Thyroid gland (tissue), 4 donors: ENCODE results near the gene CLEC4G. TPM values are rescaled to one million over a fixed set of nuclear protein-coding genes. Genes with fewer than 3 reads are reported as not detected.

Experiments
- DNase-seq, 2 donors: peaks; one replicate each; pipeline ENCODE4 v3.0.0-alpha.2; 2019
- H3K27ac ChIP-seq, 3 donors: fragments of 200-600 bp; sonication (generic); 1 replicate in 2 of 3; 2 replicates in 1 of 3; pipeline ENCODE4 v1.5.1; 2016 to 2019; ENCODE audit warnings: mild to moderate bottlenecking in 1 of 3, moderate library complexity in 1 of 3
- H3K27me3 ChIP-seq: fragments of 200-600 bp; sonication (generic); one replicate; pipeline ENCODE4 v1.5.1; 2019
- H3K36me3 ChIP-seq, 2 donors: fragments of 200-600 bp; sonication (generic); one replicate each; pipeline ENCODE4 v1.5.1; 2016 to 2019
- H3K4me1 ChIP-seq, 2 donors: fragments of 200-600 bp; sonication (generic); one replicate each; pipeline ENCODE4 v1.5.1; 2017 to 2019
- H3K4me3 ChIP-seq, 3 donors: fragments of 200-600 bp; sonication (generic); replicated peaks in 1 of 3; 1 replicate in 2 of 3; 2 replicates in 1 of 3; pipeline ENCODE4 v1.5.1; 2016; ENCODE audit warnings: mild to moderate bottlenecking in 1 of 3
- H3K9me3 ChIP-seq: fragments of 200-600 bp; sonication (generic); one replicate; pipeline ENCODE4 v1.5.1; 2017
- CTCF ChIP-seq, 6 experiments: fragments of 200-600 bp in 3 of 6; fragments of 450-650 bp in 3 of 6; sonication (generic) in 3 of 6; IDR thresholded peaks; one replicate each; pipeline ENCODE4 v1.5.1; 2016 to 2019; ENCODE audit warnings: antibody characterized with exemption in 6 of 6, mild to moderate bottlenecking in 2 of 6, inconsistent platforms in 1 of 6, moderate library complexity in 1 of 6
- POLR2A ChIP-seq, 2 donors: fragments of 450-650 bp; IDR thresholded peaks; one replicate each; pipeline ENCODE4 v1.6.1; 2017; ENCODE audit warnings: antibody characterized with exemption in 2 of 2, mild to moderate bottlenecking in 2 of 2, moderate library complexity in 1 of 2
- WGBS, 2 donors: methylation state at CpG; one replicate each; pipeline ENCODE4 v1.1.5; 2017; 5-methylcytosine and 5-hydroxymethylcytosine counted together
- intact Hi-C: fragments of 100-400 bp; cut with DNase I; formaldehyde crosslinking; loops from one replicate; pipeline ENCODE4 v1.15.1; 2023
- total RNA-seq, 4 donors: library from RNA; depleted of rRNA; stranded (reverse); fragments of >200 nt; gene quantifications; one replicate each; pipeline ENCODE4 v1.2.3, GENCODE V29; 2016

Gene CLEC4G
- total RNA-seq, 4 donors from 2014 or later = 0.22 to 2.0 (median 0.81) TPM

GRCh38 chr19:7729211-7729610 is 2.7 kb downstream of the CLEC4G start:
- H3K4me3 ChIP-seq = no peak overlapping the region
- no peak for DNase-seq

GRCh38 chr19:7725791-7726190 is 6.1 kb downstream of the CLEC4G start:
- no peak for TF ChIP-seq POLR2A (IDR thresholded peaks at IDR 0.05)
- no peak for TF ChIP-seq CTCF (IDR thresholded peaks at IDR 0.05)
- no peaks in the 10 kb centered on the region for H3K9me3 ChIP-seq
- DNase-seq = no peak
- H3K4me1 ChIP-seq = no peaks in the 10 kb centered on the region
- no peak overlapping the region for H3K27ac ChIP-seq
- no peak overlapping the region for H3K4me3 ChIP-seq
- peaks cover 11% of the 10 kb centered on the region for H3K27me3 ChIP-seq
- H3K36me3 ChIP-seq = no peaks in the 10 kb centered on the region
- intact Hi-C loops = no loop called here
- 40 to 45% methylated on average over 2 of the region's 2 CpGs for WGBS, 2 donors

More at GRCh38 chr19:7729211-7729610, 2.7 kb downstream of the CLEC4G start:
- Histone ChIP-seq H3K4me1 (no peaks in the 10 kb centered on the region), H3K36me3 (no peaks in the 10 kb centered on the region), H3K9me3 (no peaks in the 10 kb centered on the region), H3K27ac (no peak overlapping the region), H3K27me3 (peaks cover 11% of the 10 kb centered on the region)
- no peak for TF ChIP-seq CTCF (IDR thresholded peaks at IDR 0.05)
- intact Hi-C loops = no loop called here
- 13 to 28% methylated on average over 15 to 16 of the region's 16 CpGs for WGBS, 2 donors

- Histone ChIP-seq H3K27me3 (no peaks in the 10 kb centered on the region), H3K4me1 (no peaks in the 10 kb centered on the region), H3K9me3 (no peaks in the 10 kb centered on the region), H3K27ac (no peak overlapping the region), H3K4me3 (no peak overlapping the region), H3K36me3 (no peaks in the 10 kb centered on the region)
- intact Hi-C loops = no loop called here
- DNase-seq = no peak
- WGBS, 2 donors = 42 to 52% methylated on average over 5 of the region's 5 CpGs
- no peak for TF ChIP-seq POLR2A (IDR thresholded peaks at IDR 0.05)
- no peak for TF ChIP-seq CTCF (IDR thresholded peaks at IDR 0.05)
Measured at GRCh38 chr19:7722231-7722651, 9.7 kb downstream of the CLEC4G start.

GRCh38 chr19:7720351-7720750 is 11.6 kb downstream of the CLEC4G start:
- 75 to 77% methylated on average over 6 of the region's 6 CpGs for WGBS, 2 donors
- no peak for TF ChIP-seq POLR2A (IDR thresholded peaks at IDR 0.05)
- TF ChIP-seq CTCF (IDR thresholded peaks at IDR 0.05) = no peak
- H3K27ac ChIP-seq = no peak overlapping the region
- intact Hi-C loops = no loop called here
- H3K36me3 ChIP-seq = no peaks in the 10 kb centered on the region
- no peaks in the 10 kb centered on the region for H3K9me3 ChIP-seq
- H3K27me3 ChIP-seq = no peaks in the 10 kb centered on the region
- no peak for DNase-seq
- H3K4me3 ChIP-seq = no peak overlapping the region
- H3K4me1 ChIP-seq = no peaks in the 10 kb centered on the region

GRCh38 chr19:7718668-7719067 is 13.2 kb downstream of the CLEC4G start:
- no peak for TF ChIP-seq CTCF (IDR thresholded peaks at IDR 0.05)
- no peak for TF ChIP-seq POLR2A (IDR thresholded peaks at IDR 0.05)
- Histone ChIP-seq H3K36me3 (no peaks in the 10 kb centered on the region), H3K27ac (no peak overlapping the region), H3K9me3 (no peaks in the 10 kb centered on the region), H3K4me1 (no peaks in the 10 kb centered on the region), H3K27me3 (no peaks in the 10 kb centered on the region), H3K4me3 (no peak overlapping the region)
- intact Hi-C loops = no loop called here
- no peak for DNase-seq
- 62 to 64% methylated on average over 8 of the region's 8 CpGs for WGBS, 2 donors
